DMS114 treated with DMSO at 0.1 percent for 48 hours (cell line): ENCODE results near the gene NHS.
"Not testable (repeated sequence)": the region's sequence is repeated elsewhere in the genome, so short reads cannot be mapped to it uniquely, and the experiment has no call there.

Experiments used
- DNase-seq: peaks from one replicate; lab custom pipeline; 2025; ENCODE audit not compliant: unreplicated experiment; lab: John Stamatoyannopoulos, UW

Gene NHS

DNA sequence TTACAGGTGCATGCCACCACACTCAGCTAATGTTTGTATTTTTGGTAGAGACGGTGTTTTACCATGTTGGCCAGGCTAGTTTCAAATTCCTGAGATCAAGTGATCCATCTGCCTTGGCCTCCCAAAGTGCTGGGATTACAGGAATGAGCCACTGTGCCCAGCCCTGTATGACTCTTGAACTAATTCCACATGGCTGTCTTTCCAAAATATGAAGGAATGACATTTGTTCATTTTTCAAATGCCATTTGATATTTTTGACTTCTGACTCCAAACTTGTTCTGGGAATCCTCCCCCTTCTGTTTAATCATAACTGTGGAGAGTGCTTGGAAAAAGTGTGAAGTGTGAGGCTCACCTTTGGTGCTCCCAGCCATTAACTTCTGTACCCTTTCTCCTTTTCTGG lies 119.2 kb downstream of the NHS start:
- no peak for DNase-seq

DNA sequence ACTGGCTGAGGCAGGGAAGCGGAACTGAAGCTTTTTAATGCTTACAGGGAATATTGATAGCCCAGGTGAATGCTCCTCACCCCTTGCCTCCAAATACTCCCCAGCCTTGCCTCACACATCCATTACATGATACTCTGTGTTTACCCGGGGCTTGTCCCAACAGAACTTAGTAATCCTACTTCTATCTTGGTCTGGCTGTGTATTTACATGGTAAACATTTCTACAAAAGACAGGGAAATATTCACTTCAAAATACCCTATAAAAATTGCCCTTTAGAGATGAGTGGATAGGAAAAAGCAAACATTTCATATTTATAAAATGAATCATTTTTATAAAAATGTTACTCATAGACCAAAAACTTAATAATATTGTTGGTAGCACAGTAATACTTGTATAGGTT lies 120.1 kb downstream of the NHS start:
- no peak for DNase-seq

- DNase-seq = no peak
These were observed 121.4 kb downstream of the NHS start for GRCh38 chrX:17496407-17496806.

DNA sequence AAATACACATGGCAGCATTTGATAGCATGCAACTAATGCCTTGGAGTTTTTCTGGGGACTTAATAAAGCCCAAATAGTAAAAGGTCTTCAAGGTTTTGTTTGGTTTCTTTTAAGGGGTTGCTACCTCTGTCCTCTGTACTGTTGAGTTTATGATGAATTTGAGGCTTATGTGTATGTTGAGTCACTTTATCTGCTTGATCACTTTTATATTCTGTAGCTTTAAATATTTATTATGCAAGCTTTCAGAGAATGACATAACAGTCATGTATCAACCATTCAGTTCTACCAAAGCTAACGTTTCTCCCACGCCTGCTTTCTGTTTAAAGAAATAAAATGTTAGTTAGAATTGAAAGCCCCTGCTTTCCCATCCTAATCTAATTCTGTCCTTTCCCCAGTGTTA lies 122.2 kb downstream of the NHS start:
- DNase-seq = no peak

DNA sequence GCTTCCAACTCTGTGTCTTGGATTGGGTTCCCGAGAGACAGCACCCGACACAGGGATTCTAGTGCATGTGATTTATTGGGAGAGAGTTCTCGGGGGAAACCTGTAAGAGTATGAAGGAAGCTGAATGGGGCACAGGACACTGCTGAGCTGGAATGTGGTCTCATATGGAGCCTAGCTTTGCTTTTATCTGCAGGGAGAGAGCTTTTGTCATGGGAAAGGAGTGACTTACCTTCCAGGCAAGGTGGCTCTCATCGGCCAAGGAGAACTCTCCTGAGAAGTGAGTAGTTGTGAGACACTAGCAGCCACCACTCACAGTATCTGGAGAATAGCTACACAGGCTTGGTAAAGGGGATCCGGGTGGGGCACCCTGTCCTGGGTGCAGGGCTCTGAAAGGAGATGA lies 124.5 kb downstream of the NHS start:
- no peak for DNase-seq

- no peak for DNase-seq
These were observed 125.2 kb downstream of the NHS start for GRCh38 chrX:17500145-17500579.

- no peak for DNase-seq
These were observed 126.7 kb downstream of the NHS start for GRCh38 chrX:17501746-17502145.

GRCh38 chrX:17506352-17506751 lies 131.4 kb downstream of the NHS start:
- not testable (repeated sequence) for DNase-seq

GRCh38 chrX:17511556-17511955 lies 136.6 kb downstream of the NHS start:
- no peak for DNase-seq

- no peak for DNase-seq
These were observed 144.4 kb downstream of the NHS start for GRCh38 chrX:17519358-17519757.

DNA sequence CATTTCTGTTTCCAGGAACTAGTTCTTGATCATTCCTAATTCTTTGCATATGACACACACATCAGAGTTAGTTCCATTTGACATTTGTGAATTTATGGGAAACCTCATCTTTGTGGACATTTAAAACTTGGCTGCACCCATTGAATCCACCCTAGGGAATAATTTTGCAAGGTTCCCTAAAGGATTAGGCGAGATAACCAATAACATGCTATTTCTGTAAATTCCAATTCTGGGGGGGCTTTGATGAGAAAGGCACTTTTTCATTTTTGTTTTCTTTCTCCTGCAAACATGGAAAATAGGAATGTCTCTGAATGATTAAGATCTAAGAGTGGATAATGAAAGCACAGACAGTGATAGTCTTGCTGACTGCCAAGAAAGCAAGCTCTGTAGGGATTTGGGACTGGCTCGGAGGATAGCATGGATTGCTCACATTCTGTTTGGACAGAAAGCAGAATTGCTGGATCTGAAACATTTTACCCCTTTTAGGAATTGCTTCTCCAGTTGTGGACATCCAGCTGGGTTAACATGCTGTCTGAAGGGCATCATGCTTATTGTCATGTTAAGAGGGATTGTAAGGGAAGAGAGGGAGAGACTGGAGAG lies 145.1 kb downstream of the NHS start:
- no peak for DNase-seq

GRCh38 chrX:17521871-17522693 lies 147.1 kb downstream of the NHS start:
- no peak for DNase-seq

DNA sequence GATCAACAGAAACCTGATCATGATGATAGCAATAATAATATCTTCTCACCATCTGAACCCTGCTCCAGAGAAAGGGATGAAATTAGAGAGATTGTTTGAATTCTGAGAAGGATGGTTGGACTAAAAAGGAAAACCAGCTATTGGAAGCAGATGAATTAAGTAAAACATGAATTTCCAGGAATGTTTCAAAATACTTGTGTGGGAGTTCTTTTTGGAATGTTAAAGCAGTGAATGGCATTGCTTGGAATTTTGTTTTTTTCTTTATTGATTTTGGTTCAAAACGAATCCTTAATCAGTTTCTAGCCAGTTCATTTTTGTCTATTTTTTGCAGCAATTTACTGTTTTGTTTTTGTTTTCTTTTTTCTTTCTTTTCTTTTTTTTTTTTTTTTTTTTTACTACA lies 150.3 kb downstream of the NHS start:
- DNase-seq = no peak

GRCh38 chrX:17525762-17526555 lies 151.0 kb downstream of the NHS start:
- DNase-seq = no peak

GRCh38 chrX:17527135-17527701 lies 152.2 kb downstream of the NHS start:
- no peak for DNase-seq

GRCh38 chrX:17527922-17528321 lies 152.9 kb downstream of the NHS start:
- no peak for DNase-seq

GRCh38 chrX:17529151-17529745 lies 154.2 kb downstream of the NHS start:
- DNase-seq = no peak

DNA sequence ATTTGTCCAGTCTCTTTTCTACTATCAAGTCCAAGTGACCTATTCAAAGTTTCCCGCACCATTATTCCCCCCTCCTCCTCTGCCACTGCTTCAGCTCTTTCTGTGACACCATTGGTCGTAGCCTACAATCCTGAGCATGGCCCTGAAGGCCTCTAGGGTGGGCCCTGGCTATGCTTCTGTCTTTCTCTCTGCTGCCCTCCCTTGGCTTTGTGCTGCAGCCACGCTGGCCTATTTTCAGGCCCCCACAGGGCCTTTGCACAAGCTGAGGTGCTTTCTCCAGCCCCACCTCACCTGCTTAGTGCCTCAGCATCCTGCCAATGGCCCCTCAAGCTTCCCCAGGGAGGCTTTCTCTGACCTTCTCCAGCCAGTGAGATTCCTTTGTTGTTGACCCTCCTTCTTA lies 156.5 kb downstream of the NHS start:
- no peak for DNase-seq

DNA sequence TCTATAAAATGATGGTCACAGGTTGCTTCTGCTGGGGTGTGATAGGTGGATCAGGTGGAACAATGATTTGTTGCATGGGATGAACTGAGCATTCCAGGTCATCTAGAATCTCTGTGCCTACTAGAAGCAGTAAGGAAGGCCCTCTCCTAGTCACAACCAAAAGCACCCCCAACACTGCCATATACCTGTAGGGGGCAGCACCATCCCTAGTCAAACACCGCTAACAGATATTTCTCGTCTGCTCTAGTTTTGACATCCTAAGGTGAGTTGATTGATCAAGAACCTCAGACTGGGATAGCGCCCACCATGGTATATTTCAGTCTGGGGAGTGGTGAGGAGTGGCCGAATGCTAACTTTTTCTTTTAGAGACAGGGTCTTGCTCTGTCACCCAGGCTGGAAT lies 160.2 kb downstream of the NHS start:
- no peak for DNase-seq

GRCh38 chrX:17537723-17538243 lies 162.8 kb downstream of the NHS start:
- no peak for DNase-seq

DNA sequence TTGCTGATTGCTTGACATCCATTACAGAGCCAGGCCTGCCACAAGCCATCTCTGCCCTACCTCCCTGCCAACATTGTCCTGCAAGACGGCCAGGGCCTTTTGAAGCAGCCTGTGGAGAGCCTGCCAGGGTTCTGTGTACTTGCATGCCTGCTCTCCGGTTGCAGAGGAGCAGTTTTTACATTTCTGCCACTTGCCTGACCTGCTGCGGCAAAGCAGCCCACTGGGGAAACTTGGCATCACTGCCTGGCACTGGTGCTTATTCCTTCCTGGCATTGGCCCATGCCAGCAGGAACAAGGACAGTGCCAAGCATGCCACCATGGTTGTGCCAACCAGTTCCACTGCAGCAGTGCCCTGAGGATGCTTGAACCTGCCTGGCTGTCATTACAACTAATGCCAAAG lies 167.1 kb downstream of the NHS start:
- DNase-seq = no peak
